ENCODE data around the gene MYO7B. TPM values are rescaled to one million over a fixed set of nuclear protein-coding genes. Genes with fewer than 3 reads are reported as not detected.

MYO7B gene
- total RNA-seq, 4 donors from 2014 or later: 0.21 to 0.48 (median 0.28) TPM

GRCh38 chr2:127561371-127561770 lies 25.9 kb downstream of the MYO7B start:
- intact Hi-C loops (cut with DNase I; ENCODE audit: low total_unique reads): no loop called here
- no peaks in the 10 kb centered on the region for H3K4me1 ChIP-seq

GRCh38 chr2:127562936-127563335 lies 27.5 kb downstream of the MYO7B start:
- no peaks in the 10 kb centered on the region for H3K36me3 ChIP-seq
- H3K4me3 ChIP-seq: no peak overlapping the region
- intact Hi-C loops (cut with DNase I; ENCODE audit: low total_unique reads): no loop called here
- DNase-seq: no peak
- no peaks in the 10 kb centered on the region for H3K9me3 ChIP-seq
- no peaks in the 10 kb centered on the region for H3K4me1 ChIP-seq
- H3K27ac ChIP-seq: no peak overlapping the region
- no peaks in the 10 kb centered on the region for H3K27me3 ChIP-seq
- TF ChIP-seq, protein P1, sequence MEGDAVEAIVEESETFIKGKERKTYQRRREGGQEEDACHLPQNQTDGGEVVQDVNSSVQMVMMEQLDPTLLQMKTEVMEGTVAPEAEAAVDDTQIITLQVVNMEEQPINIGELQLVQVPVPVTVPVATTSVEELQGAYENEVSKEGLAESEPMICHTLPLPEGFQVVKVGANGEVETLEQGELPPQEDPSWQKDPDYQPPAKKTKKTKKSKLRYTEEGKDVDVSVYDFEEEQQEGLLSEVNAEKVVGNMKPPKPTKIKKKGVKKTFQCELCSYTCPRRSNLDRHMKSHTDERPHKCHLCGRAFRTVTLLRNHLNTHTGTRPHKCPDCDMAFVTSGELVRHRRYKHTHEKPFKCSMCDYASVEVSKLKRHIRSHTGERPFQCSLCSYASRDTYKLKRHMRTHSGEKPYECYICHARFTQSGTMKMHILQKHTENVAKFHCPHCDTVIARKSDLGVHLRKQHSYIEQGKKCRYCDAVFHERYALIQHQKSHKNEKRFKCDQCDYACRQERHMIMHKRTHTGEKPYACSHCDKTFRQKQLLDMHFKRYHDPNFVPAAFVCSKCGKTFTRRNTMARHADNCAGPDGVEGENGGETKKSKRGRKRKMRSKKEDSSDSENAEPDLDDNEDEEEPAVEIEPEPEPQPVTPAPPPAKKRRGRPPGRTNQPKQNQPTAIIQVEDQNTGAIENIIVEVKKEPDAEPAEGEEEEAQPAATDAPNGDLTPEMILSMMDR (IDR thresholded peaks at IDR 0.05): no peak
- no peak for TF ChIP-seq POLR2A (IDR thresholded peaks at IDR 0.05)

More at GRCh38 chr2:127561371-127561770, 25.9 kb downstream of the MYO7B start:
- no peak for TF ChIP-seq POLR2A (IDR thresholded peaks at IDR 0.05)
- TF ChIP-seq, protein P1 (IDR thresholded peaks at IDR 0.05): no peak
- H3K4me3 ChIP-seq: no peak overlapping the region
- no peaks in the 10 kb centered on the region for H3K9me3 ChIP-seq
- no peak overlapping the region for H3K27ac ChIP-seq
- H3K27me3 ChIP-seq: no peaks in the 10 kb centered on the region
- H3K36me3 ChIP-seq: no peaks in the 10 kb centered on the region
- DNase-seq: no peak

GRCh38 chr2:127563458-127564428 lies 28.3 kb downstream of the MYO7B start:
- intact Hi-C loops (cut with DNase I; ENCODE audit: low total_unique reads): no loop called here
- no peaks in the 10 kb centered on the region for H3K9me3 ChIP-seq
- DNase-seq: no peak
- no peak overlapping the region for H3K27ac ChIP-seq
- no peak for TF ChIP-seq POLR2A (IDR thresholded peaks at IDR 0.05)
- TF ChIP-seq, protein P1 (IDR thresholded peaks at IDR 0.05): no peak
- no peaks in the 10 kb centered on the region for H3K27me3 ChIP-seq
- no peaks in the 10 kb centered on the region for H3K36me3 ChIP-seq
- H3K4me3 ChIP-seq: no peak overlapping the region
- no peaks in the 10 kb centered on the region for H3K4me1 ChIP-seq

GRCh38 chr2:127564429-127565260 lies 29.2 kb downstream of the MYO7B start:
- Histone ChIP-seq H3K27me3 (no peaks in the 10 kb centered on the region), H3K27ac (no peak overlapping the region), H3K4me3 (no peak overlapping the region), H3K9me3 (no peaks in the 10 kb centered on the region), H3K36me3 (no peaks in the 10 kb centered on the region), H3K4me1 (peaks cover 0 to 6% of the 10 kb centered on the region in 2 donors)
- intact Hi-C loops (cut with DNase I; ENCODE audit: low total_unique reads): no loop called here
- TF ChIP-seq, protein P1 (IDR thresholded peaks at IDR 0.05): no peak
- TF ChIP-seq POLR2A (IDR thresholded peaks at IDR 0.05): no peak
- no peak for DNase-seq

All from uterus (tissue), 4 donors.